Measurements from ENCODE around the gene GPR137. TPM values are rescaled to one million over a fixed set of nuclear protein-coding genes. Genes with fewer than 3 reads are reported as not detected.

Gene GPR137
- total and polyA plus RNA-seq, 9 of the 15 experiments (the other 6 are each of a cell fraction or from before 2014, with no cell fraction given): 0.32 to 26.7 (median 10.7) TPM

- TF ChIP-seq ARID1B (IDR thresholded peaks at IDR 0.05) (peak; percentile 70), HLTF (IDR thresholded peaks at IDR 0.05) (peak; percentile 96), ZFP91 (CRISPR knock-in tag; IDR thresholded peaks at IDR 0.05) (peak; percentile 38; the same call in 1 of the 2 replicates), SOX6 (IDR thresholded peaks at IDR 0.05) (0 out of 2 replicates have a peak, but pooled peaks have one; percentile 38), BRD4 (IDR thresholded peaks at IDR 0.05) (0 out of 2 replicates have a peak, but pooled peaks have one; percentile 42), THAP12 (CRISPR knock-in tag; IDR thresholded peaks at IDR 0.05) (0 out of 2 replicates have a peak, but pooled peaks have one; percentile 16), MYNN (IDR thresholded peaks at IDR 0.05) (0 out of 2 replicates have a peak, but pooled peaks have one; percentile 37), MYNN (CRISPR knock-in tag; IDR thresholded peaks at IDR 0.05) (no peak), ZFP36 (IDR thresholded peaks at IDR 0.05; ENCODE audit: low read depth, low read length, partially characterized antibody) (peak; percentile 40), HDAC3 (IDR thresholded peaks at IDR 0.05; ENCODE audit: borderline replicate concordance, partially characterized antibody) (no peak), HDAC2 (IDR thresholded peaks at IDR 0.05) (peak; percentile 89), ESRRA (IDR thresholded peaks at IDR 0.05; ENCODE audit: borderline replicate concordance, low read depth) (peak; percentile 11; the same call in 1 of the 2 replicates), ZNF217 (CRISPR knock-in tag; IDR thresholded peaks at IDR 0.05) (no peak), MNT (conservative IDR thresholded peaks at IDR 0.05) (peak; percentile 32 to 66; a peak in 3 of 4 replicates), EGR1 (conservative IDR thresholded peaks at IDR 0.05) (peak; percentile 69), ETV1 (tag; conservative IDR thresholded peaks at IDR 0.05; ENCODE audit: low read depth) (0 out of 2 replicates have a peak, but pooled peaks have one; percentile 5), CREM (IDR thresholded peaks at IDR 0.05; ENCODE audit: low read depth) (peak; percentile 38; the same call in 1 of the 2 replicates), TBP (optimal IDR thresholded peaks at IDR 0.05; ENCODE audit: low read depth, low read length) (peak; percentile 16), TRIM24 (IDR thresholded peaks at IDR 0.05) (peak in 1 of 2 experiments; percentile 92; a peak in 2 of 4 replicates)
- TF ChIP-seq, protein P1, sequence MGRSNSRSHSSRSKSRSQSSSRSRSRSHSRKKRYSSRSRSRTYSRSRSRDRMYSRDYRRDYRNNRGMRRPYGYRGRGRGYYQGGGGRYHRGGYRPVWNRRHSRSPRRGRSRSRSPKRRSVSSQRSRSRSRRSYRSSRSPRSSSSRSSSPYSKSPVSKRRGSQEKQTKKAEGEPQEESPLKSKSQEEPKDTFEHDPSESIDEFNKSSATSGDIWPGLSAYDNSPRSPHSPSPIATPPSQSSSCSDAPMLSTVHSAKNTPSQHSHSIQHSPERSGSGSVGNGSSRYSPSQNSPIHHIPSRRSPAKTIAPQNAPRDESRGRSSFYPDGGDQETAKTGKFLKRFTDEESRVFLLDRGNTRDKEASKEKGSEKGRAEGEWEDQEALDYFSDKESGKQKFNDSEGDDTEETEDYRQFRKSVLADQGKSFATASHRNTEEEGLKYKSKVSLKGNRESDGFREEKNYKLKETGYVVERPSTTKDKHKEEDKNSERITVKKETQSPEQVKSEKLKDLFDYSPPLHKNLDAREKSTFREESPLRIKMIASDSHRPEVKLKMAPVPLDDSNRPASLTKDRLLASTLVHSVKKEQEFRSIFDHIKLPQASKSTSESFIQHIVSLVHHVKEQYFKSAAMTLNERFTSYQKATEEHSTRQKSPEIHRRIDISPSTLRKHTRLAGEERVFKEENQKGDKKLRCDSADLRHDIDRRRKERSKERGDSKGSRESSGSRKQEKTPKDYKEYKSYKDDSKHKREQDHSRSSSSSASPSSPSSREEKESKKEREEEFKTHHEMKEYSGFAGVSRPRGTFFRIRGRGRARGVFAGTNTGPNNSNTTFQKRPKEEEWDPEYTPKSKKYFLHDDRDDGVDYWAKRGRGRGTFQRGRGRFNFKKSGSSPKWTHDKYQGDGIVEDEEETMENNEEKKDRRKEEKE (IDR thresholded peaks at IDR 0.05; ENCODE audit: borderline replicate concordance in 1 of 2, control insufficient read depth in 1 of 2, low read depth in 2 of 2, low read length in 1 of 2): no peak
These were observed 39.6 kb upstream of the GPR137 start (continued) for GRCh38 chr11:64245797-64246620.
